OCI-LY7 (cell line): ENCODE results near the gene FAM241B. TPM values are rescaled to one million over a fixed set of nuclear protein-coding genes. Genes with fewer than 3 reads are reported as not detected.

Experiments
- BruUV-seq: library from RNA; stranded (reverse); fragments of 400-500 nt; replicated peaks from 2 replicates; lab custom pipeline; 2021; lab: Mats Ljungman, UMichigan
- CTCF ChIA-PET: fragments of 300-600 bp; sonication (Branson Sonifier 250); formaldehyde crosslinking; loops from one replicate; lab custom pipeline; 2022; ENCODE audit warnings: antibody characterized with exemption; ENCODE audit not compliant: unreplicated experiment; lab: Charles Lee
- POLR2A ChIA-PET: fragments of 300-600 bp; sonication (Branson Sonifier 250); formaldehyde crosslinking; loops from one replicate; lab custom pipeline; 2022; ENCODE audit warnings: antibody characterized with exemption; lab: Charles Lee
- DNase-seq: peaks from one replicate; pipeline ENCODE4 v3.0.0-alpha.2; 2015; ENCODE audit warnings: low spot score
- H2AFZ ChIP-seq: fragments of 200-600 bp; sonication (generic), shearing (Covaris generic); 2 replicates; pipeline ENCODE4 v1.6.1; 2014; ENCODE audit warnings: mild to moderate bottlenecking, antibody characterized with exemption, low read length, moderate library complexity
- H3K27ac ChIP-seq: fragments of 200-600 bp; sonication (generic); 2 replicates; pipeline ENCODE4 v1.5.1; 2014; ENCODE audit warnings: mixed run types, low read depth, mild to moderate bottlenecking, moderate library complexity, low read length, inconsistent platforms; ENCODE audit not compliant: poor library complexity, severe bottlenecking
- H3K36me3 ChIP-seq: fragments of 200-600 bp; sonication (generic); 2 replicates; pipeline ENCODE4 v1.6.1; 2014; ENCODE audit warnings: mild to moderate bottlenecking, antibody characterized with exemption, low read length, moderate library complexity, mixed read lengths; ENCODE audit not compliant: insufficient read depth
- H3K4me1 ChIP-seq: fragments of 200-600 bp; sonication (generic); 2 replicates; pipeline ENCODE4 v1.5.1; 2014; ENCODE audit warnings: mild to moderate bottlenecking, low read length; ENCODE audit not compliant: insufficient read depth, poor library complexity, severe bottlenecking
- H3K4me2 ChIP-seq: fragments of 200-600 bp; sonication (generic); 2 replicates; pipeline ENCODE4 v1.6.1; 2014; ENCODE audit warnings: mild to moderate bottlenecking, low read length
- H3K4me3 ChIP-seq: fragments of 200-600 bp; sonication (generic); 2 replicates; pipeline ENCODE4 v1.5.1; 2014; ENCODE audit warnings: mild to moderate bottlenecking, low read depth, low read length; ENCODE audit not compliant: poor library complexity, severe bottlenecking
- H3K79me2 ChIP-seq: fragments of 200-600 bp; sonication (generic); 2 replicates; pipeline ENCODE4 v1.6.1; 2016; ENCODE audit warnings: low read depth, mild to moderate bottlenecking, low read length, moderate library complexity, mixed read lengths; ENCODE audit not compliant: insufficient read depth
- H3K9me2 ChIP-seq: fragments of 200-600 bp; sonication (generic); 2 replicates; pipeline ENCODE4 v1.6.1; 2016; ENCODE audit warnings: mild to moderate bottlenecking, low read length, mixed read lengths; ENCODE audit not compliant: insufficient read depth
- H3K9me3 ChIP-seq: fragments of 200-600 bp; sonication (generic); 2 replicates; pipeline ENCODE4 v1.6.1; 2014; ENCODE audit warnings: mild to moderate bottlenecking, mixed run types, low read length, mixed read lengths
- H4K20me1 ChIP-seq: fragments of 200-600 bp; sonication (generic); 2 replicates; pipeline ENCODE4 v1.6.1; 2014; ENCODE audit warnings: mild to moderate bottlenecking, antibody characterized with exemption, low read length, moderate library complexity, mixed read lengths; ENCODE audit not compliant: insufficient read depth
- EZH2phosphoT487 ChIP-seq: fragments of 200-600 bp; sonication (generic); IDR thresholded peaks from 2 replicates; pipeline ENCODE4 v1.6.1; 2018; ENCODE audit warnings: low read depth, borderline replicate concordance, mild to moderate bottlenecking, mixed run types, antibody characterized with exemption, low read length, moderate library complexity, mixed read lengths
- intact Hi-C: fragments of 100-400 bp; cut with micrococcal nuclease; formaldehyde crosslinking; loops from one replicate; pipeline ENCODE4 v1.10.0; 2022; ENCODE audit not compliant: unreplicated experiment
- total RNA-seq, 2 experiments: library from RNA; depleted of rRNA in 1 of 2; stranded (reverse); fragments of >200 nt in 1 of 2; shearing (Covaris generic) in 1 of 2; gene quantifications; 2 replicates each; pipeline ENCODE4 v1.2.3, GENCODE V29; 2014 to 2022
- TF ChIP-seq, protein P1 (sequence below): fragments of 200-600 bp; sonication (generic); conservative IDR thresholded peaks from 2 replicates; pipeline ENCODE4 v1.5.1; 2014; ENCODE audit warnings: mild to moderate bottlenecking, antibody characterized with exemption, low read length, moderate library complexity, mixed read lengths

The FAM241B gene
- total RNA-seq, 2 experiments from 2014 or later = not detected

DNA sequence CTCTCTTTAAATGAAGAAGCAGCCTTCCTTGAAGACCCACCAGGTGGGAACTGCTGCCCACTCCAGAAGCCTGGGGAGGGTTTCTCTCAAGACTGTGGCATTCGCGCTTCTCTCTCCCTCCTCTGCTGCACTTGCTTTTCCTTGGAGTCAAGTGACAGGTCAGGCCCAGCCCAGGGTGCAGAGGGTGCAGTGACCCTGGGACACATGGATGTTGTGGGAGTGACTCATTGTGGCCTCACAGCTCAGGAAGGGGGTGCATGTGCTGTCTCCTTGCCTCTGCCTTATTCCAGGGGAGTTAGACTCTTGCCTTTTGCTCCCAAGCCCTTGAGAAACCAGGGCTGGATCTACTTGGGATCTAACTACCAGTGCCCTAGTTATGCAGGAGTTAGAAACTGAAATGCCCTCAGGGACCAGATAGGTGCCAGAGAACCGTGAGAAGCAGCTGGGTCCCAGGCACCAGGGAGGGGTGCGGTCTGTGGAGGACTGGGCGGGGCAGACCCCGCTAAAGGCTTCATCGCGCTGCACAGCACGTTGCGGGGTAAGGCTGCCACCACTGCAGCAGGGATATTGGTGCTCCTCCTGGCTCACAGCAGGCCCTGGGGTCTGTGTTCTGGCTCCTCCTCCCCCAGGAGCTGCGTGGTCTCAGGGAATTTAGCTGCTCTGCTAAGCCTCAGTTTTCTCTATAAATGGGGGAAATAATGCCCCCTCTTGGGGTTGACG is 11.4 kb downstream of the FAM241B start:
- BruUV-seq = no TSS peak
- Histone ChIP-seq H3K4me1 (no peaks in the 10 kb centered on the region), H3K4me3 (no peak overlapping the region), H3K9me2 (no peaks in the 10 kb centered on the region), H3K4me2 (no peak overlapping the region), H3K79me2 (no peaks in the 10 kb centered on the region), H3K27ac (no peak overlapping the region), H2AFZ (no peak overlapping the region), H3K36me3 (no peaks in the 10 kb centered on the region), H4K20me1 (no peaks in the 10 kb centered on the region), H3K9me3 (no peaks in the 10 kb centered on the region)
- intact Hi-C loops = loop anchor here (5.0 to 10.0 kb wide), 2 partner anchors 76 to 313 kb away; no protein-coding TSS in a partner anchor
- DNase-seq = no peak
- CTCF ChIA-PET = interaction anchor here (0.7 kb wide), 1 partner anchor 195 kb away, joined by 3 read pairs; no protein-coding TSS in a partner anchor
- no peak for TF ChIP-seq EZH2phosphoT487
- TF ChIP-seq, protein P1, sequence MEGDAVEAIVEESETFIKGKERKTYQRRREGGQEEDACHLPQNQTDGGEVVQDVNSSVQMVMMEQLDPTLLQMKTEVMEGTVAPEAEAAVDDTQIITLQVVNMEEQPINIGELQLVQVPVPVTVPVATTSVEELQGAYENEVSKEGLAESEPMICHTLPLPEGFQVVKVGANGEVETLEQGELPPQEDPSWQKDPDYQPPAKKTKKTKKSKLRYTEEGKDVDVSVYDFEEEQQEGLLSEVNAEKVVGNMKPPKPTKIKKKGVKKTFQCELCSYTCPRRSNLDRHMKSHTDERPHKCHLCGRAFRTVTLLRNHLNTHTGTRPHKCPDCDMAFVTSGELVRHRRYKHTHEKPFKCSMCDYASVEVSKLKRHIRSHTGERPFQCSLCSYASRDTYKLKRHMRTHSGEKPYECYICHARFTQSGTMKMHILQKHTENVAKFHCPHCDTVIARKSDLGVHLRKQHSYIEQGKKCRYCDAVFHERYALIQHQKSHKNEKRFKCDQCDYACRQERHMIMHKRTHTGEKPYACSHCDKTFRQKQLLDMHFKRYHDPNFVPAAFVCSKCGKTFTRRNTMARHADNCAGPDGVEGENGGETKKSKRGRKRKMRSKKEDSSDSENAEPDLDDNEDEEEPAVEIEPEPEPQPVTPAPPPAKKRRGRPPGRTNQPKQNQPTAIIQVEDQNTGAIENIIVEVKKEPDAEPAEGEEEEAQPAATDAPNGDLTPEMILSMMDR = no peak
- POLR2A ChIA-PET = interaction anchor here (0.8 kb wide), 1 partner anchor 119 kb away, joined by 3 read pairs; no protein-coding TSS in a partner anchor

DNA sequence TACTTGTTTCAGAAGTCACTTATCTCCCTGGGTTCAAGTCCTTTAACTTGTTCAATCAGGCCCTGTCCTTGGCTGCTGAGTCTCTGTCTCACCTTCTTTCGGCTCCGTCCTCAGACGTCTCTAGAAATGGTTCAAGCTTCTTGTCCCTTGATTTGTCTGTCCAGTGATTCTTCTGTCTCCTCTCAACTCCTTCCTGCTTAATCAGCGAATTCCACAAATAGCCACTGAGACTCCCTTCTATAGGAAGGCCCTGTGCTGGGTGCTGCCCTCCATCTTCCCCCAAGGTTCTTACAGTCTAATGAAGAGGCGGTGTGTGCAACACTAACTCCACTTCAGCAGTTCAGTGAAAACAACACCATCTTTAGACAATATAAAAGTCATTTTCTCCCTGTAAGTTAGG is 12.7 kb downstream of the FAM241B start:
- BruUV-seq = no TSS peak
- intact Hi-C loops = loop anchor here (5.0 to 10.0 kb wide), 2 partner anchors 75 to 312 kb away; no protein-coding TSS in a partner anchor
- POLR2A ChIA-PET = no interaction called here

More for the DNA sequence above, 12.7 kb downstream of the FAM241B start:
- Histone ChIP-seq H2AFZ (no peak overlapping the region), H3K36me3 (no peaks in the 10 kb centered on the region), H3K4me2 (no peak overlapping the region), H3K4me1 (no peaks in the 10 kb centered on the region), H3K9me3 (no peaks in the 10 kb centered on the region), H4K20me1 (no peaks in the 10 kb centered on the region), H3K4me3 (no peak overlapping the region), H3K9me2 (no peaks in the 10 kb centered on the region), H3K27ac (no peak overlapping the region), H3K79me2 (no peaks in the 10 kb centered on the region)
- DNase-seq = no peak
- TF ChIP-seq, protein P1 = no peak
- no peak for TF ChIP-seq EZH2phosphoT487
- CTCF ChIA-PET = interaction anchor here (0.5 kb wide), 1 partner anchor 104 kb away, joined by 3 read pairs; no protein-coding TSS in a partner anchor
